ENCODE data around the gene CD3D. TPM values are rescaled to one million over a fixed set of nuclear protein-coding genes. Genes with fewer than 3 reads are reported as not detected.

The CD3D gene
- total RNA-seq, 2 experiments from 2014 or later = not detected

GRCh38 chr11:118343248-118343647 is 743 bp upstream of the CD3D start:
- BruUV-seq (replicated peaks) = no TSS peak
- Histone ChIP-seq H3K4me2 (ENCODE audit: low read length) (no peak overlapping the region), H3K4me1 (ENCODE audit: insufficient read depth, low read length, poor library complexity, severe bottlenecking) (peaks cover 41% of the 10 kb centered on the region), H3K9me3 (ENCODE audit: low read length) (no peaks in the 10 kb centered on the region), H4K20me1 (ENCODE audit: insufficient read depth, low read length) (no peaks in the 10 kb centered on the region), H3K79me2 (ENCODE audit: insufficient read depth, low read depth, low read length) (no peaks in the 10 kb centered on the region), H3K27ac (ENCODE audit: low read depth, low read length, poor library complexity, severe bottlenecking) (no peak overlapping the region), H3K4me3 (ENCODE audit: low read depth, low read length, poor library complexity, severe bottlenecking) (no peak overlapping the region), H3K9me2 (ENCODE audit: insufficient read depth, low read length) (no peaks in the 10 kb centered on the region), H2AFZ (ENCODE audit: low read length) (no peak overlapping the region), H3K36me3 (ENCODE audit: insufficient read depth, low read length) (no peaks in the 10 kb centered on the region)
- intact Hi-C loops (cut with micrococcal nuclease; ENCODE audit: unreplicated experiment) = no loop called here
- POLR2A ChIA-PET = no interaction called here
- no peak for DNase-seq (ENCODE audit: low spot score)
- CTCF ChIA-PET (ENCODE audit: unreplicated experiment) = no interaction called here
- TF ChIP-seq EZH2phosphoT487 (IDR thresholded peaks at IDR 0.05; ENCODE audit: borderline replicate concordance, low read depth, low read length) (no peak), CTCF (conservative IDR thresholded peaks at IDR 0.05; ENCODE audit: low read length) (no peak)

GRCh38 chr11:118341815-118342489 is 553 bp downstream of the CD3D start:
- ChIA-PET CTCF (ENCODE audit: unreplicated experiment) (no interaction called here), POLR2A (interaction anchor here (0.7 to 1.2 kb wide), 2 partner anchors 31 to 41 kb away, joined by 3 to 4 read pairs; no protein-coding TSS in a partner anchor)
- no peak overlapping the region for H3K27ac ChIP-seq (ENCODE audit: low read depth, low read length, poor library complexity, severe bottlenecking)
- H3K4me2 ChIP-seq (ENCODE audit: low read length) = no peak overlapping the region
- TF ChIP-seq CTCF (conservative IDR thresholded peaks at IDR 0.05; ENCODE audit: low read length) (no peak), EZH2phosphoT487 (IDR thresholded peaks at IDR 0.05; ENCODE audit: borderline replicate concordance, low read depth, low read length) (no peak)
- intact Hi-C loops (cut with micrococcal nuclease; ENCODE audit: unreplicated experiment) = no loop called here
- no peaks in the 10 kb centered on the region for H3K36me3 ChIP-seq (ENCODE audit: insufficient read depth, low read length)
- peaks cover 43% of the 10 kb centered on the region for H3K4me1 ChIP-seq (ENCODE audit: insufficient read depth, low read length, poor library complexity, severe bottlenecking)
- H3K79me2 ChIP-seq (ENCODE audit: insufficient read depth, low read depth, low read length) = no peaks in the 10 kb centered on the region
- DNase-seq (ENCODE audit: low spot score) = no peak
- no TSS peak for BruUV-seq (replicated peaks)
- H3K9me2 ChIP-seq (ENCODE audit: insufficient read depth, low read length) = no peaks in the 10 kb centered on the region
- H4K20me1 ChIP-seq (ENCODE audit: insufficient read depth, low read length) = no peaks in the 10 kb centered on the region
- no peak overlapping the region for H2AFZ ChIP-seq (ENCODE audit: low read length)
- no peaks in the 10 kb centered on the region for H3K9me3 ChIP-seq (ENCODE audit: low read length)
- H3K4me3 ChIP-seq (ENCODE audit: low read depth, low read length, poor library complexity, severe bottlenecking) = no peak overlapping the region

GRCh38 chr11:118341261-118341660 is 1.2 kb downstream of the CD3D start:
- Histone ChIP-seq H3K9me3 (ENCODE audit: low read length) (no peaks in the 10 kb centered on the region), H3K4me1 (ENCODE audit: insufficient read depth, low read length, poor library complexity, severe bottlenecking) (peaks cover 43% of the 10 kb centered on the region), H4K20me1 (ENCODE audit: insufficient read depth, low read length) (no peaks in the 10 kb centered on the region), H2AFZ (ENCODE audit: low read length) (no peak overlapping the region), H3K27ac (ENCODE audit: low read depth, low read length, poor library complexity, severe bottlenecking) (no peak overlapping the region), H3K4me3 (ENCODE audit: low read depth, low read length, poor library complexity, severe bottlenecking) (no peak overlapping the region), H3K9me2 (ENCODE audit: insufficient read depth, low read length) (no peaks in the 10 kb centered on the region), H3K79me2 (ENCODE audit: insufficient read depth, low read depth, low read length) (no peaks in the 10 kb centered on the region), H3K36me3 (ENCODE audit: insufficient read depth, low read length) (no peaks in the 10 kb centered on the region), H3K4me2 (ENCODE audit: low read length) (no peak overlapping the region)
- intact Hi-C loops (cut with micrococcal nuclease; ENCODE audit: unreplicated experiment) = no loop called here
- DNase-seq (ENCODE audit: low spot score) = no peak
- ChIA-PET CTCF (ENCODE audit: unreplicated experiment) (no interaction called here), POLR2A (no interaction called here)
- no TSS peak for BruUV-seq (replicated peaks)
- TF ChIP-seq EZH2phosphoT487 (IDR thresholded peaks at IDR 0.05; ENCODE audit: borderline replicate concordance, low read depth, low read length) = no peak
- no peak for TF ChIP-seq CTCF (conservative IDR thresholded peaks at IDR 0.05; ENCODE audit: low read length)
